ENCODE results near the gene ANO1.
"Not testable (repeated sequence)": the region's sequence is repeated elsewhere in the genome, so short reads cannot be mapped to it uniquely, and the experiment has no call there.

ANO1 gene

DNA sequence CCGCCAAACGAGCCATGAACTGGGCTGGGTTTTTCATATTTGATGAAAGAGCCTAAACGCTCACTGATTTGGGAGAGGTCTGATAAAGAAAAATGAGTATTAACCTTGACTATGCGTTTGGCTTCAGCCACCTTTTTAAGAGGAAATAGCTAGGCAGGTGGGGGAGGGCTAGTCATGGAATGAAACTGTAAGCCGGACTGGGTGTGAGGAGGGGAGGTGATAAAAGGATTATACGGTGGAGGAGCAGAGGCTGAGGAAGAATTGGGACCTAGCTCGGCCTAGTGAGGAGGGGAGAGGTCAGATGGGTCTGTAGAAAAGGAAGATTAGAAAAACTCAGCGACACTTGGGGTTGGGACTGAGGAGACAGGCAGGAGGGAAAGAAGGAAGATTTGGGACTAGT, 140.0 kb downstream of the ANO1 start:
- not testable (repeated sequence) for DNase-seq

DNA sequence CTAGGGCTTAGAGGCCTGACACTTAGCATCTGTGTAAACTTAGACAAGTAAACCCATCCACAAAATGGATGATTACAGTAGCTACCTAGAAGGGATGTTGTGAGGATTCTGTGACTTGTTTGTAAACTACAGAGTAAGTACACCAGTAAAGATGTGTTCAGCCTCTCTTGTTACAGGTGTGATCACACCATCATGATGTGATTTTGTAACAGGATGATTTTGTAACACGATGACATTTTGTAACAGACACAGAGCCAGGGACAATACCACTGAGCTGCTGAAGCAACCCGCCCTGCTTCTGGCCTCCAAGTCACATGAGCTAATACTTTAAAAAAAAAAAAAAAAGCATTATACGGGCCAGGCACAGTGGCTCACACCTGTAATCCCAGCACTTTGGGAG, 142.0 kb downstream of the ANO1 start:
- DNase-seq = no peak

DNA sequence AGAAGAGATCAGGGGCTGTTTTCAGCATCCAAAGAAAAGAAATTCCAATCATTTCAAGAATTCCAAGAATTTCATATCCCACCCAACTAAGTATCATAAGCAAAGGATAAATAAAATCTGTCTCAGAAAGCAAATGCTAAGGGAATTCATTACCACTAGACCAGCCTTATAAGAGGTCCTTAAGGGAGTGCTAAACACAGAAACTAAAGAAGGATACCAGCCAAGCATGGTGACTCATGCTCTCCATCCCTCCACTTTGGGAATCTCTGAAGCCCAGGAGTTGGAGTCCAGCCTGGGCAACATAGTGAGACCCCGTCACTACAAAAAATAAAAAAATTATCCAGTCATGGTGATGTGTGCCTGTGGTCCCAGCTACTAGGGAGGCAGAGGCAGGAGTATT, 142.8 kb downstream of the ANO1 start:
- no peak for DNase-seq

DNA sequence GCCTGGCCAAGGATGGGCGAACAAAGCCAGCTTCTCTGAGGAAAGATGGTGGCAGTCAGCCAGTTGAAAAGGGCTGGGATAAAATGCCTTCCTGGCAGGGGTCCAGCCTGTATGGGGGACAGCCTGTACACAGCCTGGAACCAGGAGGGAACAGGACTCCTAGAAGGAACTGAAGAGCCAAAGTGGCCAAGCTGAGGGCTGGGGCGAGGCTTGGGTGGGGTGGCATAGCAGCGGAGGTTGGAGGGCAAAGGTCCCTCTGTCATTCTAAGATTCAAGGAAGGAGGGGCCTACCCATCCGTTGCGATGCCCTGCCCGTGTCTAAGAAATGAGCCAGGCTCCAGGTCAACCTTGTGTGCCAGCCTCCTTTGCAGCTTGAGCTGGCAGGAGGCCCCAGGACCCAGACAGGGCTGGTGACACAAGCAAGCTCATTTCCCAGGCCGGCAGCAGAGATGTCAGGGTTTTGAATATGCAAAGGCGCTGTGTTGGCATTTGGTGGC, 147.6 kb downstream of the ANO1 start:
- DNase-seq = no peak

DNA sequence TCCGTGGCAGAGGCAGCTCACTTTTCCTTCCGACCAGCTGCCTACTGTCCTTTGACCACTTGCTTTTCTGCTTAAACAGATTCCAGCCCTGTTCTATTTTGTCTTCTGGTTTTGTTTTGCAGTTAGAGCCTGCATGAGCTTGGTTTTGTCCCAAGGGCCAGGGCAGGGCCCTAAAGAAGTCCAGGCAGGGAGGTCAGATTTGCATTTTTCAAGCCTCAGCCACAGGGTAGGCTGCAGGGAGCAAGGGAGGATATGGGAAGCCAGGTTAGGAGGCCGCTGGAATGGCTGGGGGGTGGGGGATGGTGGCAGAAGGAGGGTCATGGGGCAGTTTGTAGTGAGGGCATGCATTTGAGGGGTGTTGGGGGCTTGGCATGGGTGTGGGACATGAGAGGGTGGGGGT, 148.1 kb downstream of the ANO1 start:
- no peak for DNase-seq

DNA sequence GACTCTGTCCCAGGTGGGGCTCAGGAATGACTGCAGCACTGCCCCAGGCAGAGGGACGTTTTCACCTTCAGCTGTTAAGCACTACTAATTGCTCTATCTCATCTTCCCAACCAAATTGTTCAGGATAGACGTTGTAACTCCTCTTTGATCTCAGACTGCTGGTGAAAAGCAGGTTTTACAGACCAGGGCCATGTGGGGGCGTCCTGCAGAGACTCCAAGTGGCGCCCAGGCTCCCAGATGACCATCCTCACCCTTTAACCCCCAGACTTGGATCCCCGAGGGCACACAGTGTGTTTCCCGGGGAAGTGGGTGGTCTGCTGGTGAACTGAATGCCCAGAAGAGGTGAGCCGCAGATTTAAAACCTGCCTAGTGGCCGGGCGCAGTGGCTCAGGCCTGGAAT, 148.8 kb downstream of the ANO1 start:
- DNase-seq = no peak

- no peak for DNase-seq
Measured at GRCh38 chr11:70229737-70230136, 151.6 kb downstream of the ANO1 start.

DNA sequence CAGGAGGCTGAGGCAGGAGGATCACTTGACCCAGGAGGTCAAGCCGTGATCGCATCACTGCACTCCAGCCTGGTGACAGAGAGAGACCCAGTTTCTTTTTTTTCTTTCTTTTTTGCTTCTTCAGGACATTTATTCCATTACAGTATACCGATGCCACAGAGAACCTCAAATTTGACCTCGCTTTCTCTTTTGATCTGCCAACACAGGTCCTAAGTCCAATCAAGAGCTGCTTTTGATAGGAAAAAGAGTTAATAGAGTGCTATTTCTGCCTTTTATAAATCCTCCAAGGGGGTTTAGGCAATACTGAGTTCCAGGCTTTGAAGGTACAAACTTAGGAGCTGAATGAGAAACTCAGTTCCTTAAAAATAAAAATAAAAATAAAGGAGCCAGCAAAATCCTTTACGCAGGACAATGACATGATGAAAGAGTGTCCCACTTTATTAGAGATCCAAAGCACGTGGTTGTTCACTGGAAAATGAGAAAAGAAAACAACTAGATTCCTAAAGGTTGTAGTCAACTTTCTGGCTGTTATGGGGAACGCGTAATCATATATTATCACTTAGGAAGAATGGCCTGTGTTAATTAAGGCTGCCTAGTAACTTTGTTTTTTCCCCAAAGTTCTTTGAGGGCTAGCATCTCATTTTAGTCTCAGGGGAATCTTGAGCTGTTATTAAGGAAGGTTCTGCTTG, 152.2 kb downstream of the ANO1 start:
- no peak for DNase-seq

GRCh38 chr11:70230840-70231710, 153.0 kb downstream of the ANO1 start:
- DNase-seq = no peak

DNA sequence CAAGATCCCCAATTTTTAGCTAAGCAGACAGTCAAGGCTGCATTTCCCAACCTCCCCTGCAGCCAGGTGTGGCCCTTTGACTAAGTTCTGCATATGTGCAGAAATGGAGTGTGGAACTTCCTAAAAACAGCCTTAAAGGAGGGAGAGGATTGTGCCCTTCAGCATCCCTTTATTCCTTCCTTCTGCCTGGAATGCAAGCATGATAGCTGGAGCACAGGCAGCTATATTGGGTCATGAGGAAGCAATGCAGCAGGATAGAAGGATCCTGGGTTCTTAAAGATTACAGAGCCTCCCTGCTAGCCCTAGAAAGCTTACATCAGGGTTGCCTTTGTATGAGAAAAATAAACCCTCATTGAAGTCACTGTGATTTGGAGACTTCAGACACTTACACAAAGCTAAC, 154.9 kb downstream of the ANO1 start:
- DNase-seq = no peak

DNA sequence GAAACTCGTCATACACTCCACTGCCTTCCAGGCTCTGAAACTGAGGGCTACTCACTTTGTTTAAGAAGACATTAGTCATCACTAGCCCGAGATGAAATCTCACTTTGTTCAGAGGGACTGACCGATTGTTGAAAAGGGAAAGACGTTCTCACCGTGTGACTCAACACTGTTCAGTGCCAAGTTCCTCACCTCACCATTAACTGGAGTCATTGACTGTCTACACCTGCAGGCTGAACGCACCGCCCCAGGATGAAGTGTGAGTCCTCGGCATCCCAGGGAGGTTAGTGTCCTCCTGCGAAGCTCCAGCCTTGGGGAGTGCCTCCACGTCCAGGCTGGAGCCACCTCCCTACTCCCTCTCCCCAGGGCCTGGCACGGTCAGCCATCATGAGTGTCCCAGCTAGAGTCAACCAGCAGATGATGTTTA, 155.4 kb downstream of the ANO1 start:
- no peak for DNase-seq

- no peak for DNase-seq
Measured at GRCh38 chr11:70233962-70234361, 155.8 kb downstream of the ANO1 start.

Measured in CD4-positive, alpha-beta T cell treated with Interleukin-17A for 4 hours (primary cell).